COLO668 (cell line): ENCODE results near the gene DUSP10.
A peak's percentile ranks its signal among the peaks of the same experiment; 100 is the strongest.

Experiments used
- DNase-seq: peaks from one replicate; lab custom pipeline; 2025; ENCODE audit not compliant: unreplicated experiment; lab: John Stamatoyannopoulos, UW

DUSP10 gene

DNA sequence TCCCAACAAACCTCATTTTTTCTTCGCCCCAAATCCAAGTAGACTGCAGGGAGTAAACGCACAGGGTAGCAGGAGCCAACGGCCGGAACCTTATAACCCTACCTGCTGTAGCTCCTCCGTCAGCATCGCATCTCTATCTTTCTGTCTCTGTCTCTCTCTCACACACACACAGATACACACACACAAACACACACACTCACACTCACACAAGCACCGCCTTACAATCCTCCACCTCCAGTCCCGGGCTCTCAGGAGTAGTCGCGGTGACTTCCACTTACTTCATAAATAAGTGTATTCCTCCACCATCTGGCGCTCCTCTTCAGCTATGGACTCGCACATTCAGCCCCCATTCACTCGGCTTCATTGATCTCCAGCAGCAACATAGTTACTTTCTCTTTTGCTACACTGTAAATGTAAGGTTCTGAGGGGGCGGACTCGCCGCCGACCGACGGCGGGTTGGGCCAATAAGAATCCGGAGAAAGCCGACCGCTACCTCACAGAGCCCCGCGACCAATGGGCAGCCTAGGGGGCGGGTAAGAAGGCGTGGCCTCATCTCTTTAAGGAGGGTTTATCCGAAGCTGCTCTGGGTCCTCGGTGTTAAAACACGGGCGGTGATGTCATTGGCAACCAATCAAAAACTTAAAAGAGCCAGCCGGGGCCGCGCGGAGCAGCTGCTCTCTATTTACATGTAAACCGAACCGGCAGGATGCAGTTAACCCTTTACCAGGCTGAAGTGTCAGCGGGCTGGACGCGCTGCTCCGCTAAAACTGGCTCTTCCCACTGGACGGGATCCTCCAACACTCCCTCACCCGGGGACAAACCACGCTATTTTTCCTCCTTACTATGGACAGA, at the start of gene DUSP10:
Gene DUSP10, minus strand, starts transcription at position 387 of the 852 bp plus-strand sequence. CDS start 2,345 bp downstream, outside the sequence.
- DNase-seq = peak; percentile 99

DNA sequence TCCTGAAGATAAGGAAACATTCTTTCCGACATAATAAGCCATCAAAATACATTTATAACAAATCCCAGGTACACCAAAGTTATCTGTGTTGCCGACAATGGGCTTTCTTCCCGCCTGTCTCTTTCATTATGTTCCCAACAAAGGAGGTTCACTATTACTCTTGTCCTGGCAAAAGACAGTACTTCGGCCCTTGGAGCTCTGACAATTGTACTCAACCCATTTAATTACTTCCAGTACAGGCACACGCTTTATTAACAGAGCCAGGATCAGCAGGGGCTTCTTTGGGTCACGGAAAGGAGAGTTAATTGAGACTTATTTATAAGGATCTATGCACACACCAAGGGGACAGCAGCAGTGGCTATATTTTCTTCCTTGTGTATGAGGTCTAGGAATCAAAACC, 46.6 kb upstream of the DUSP10 start:
- no peak for DNase-seq

DNA sequence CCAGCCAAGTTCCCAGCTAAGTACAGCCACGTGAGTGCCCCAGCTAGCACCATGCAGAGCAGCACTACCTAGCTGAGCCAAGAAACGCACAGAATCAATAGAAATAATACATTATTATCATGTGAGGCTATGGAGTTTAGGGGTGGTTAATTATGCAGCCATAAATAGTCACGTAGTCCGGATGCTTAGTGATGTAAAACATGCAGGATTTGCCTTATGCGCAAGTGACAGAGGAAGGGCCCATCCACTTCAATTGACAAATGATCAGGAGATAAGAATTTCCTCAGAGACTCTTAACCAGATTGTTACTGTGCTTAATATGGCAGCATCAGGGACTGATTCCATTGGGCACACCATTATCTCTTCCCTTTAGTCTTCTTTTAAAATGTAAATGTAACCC, 44.8 kb upstream of the DUSP10 start:
- no peak for DNase-seq

DNA sequence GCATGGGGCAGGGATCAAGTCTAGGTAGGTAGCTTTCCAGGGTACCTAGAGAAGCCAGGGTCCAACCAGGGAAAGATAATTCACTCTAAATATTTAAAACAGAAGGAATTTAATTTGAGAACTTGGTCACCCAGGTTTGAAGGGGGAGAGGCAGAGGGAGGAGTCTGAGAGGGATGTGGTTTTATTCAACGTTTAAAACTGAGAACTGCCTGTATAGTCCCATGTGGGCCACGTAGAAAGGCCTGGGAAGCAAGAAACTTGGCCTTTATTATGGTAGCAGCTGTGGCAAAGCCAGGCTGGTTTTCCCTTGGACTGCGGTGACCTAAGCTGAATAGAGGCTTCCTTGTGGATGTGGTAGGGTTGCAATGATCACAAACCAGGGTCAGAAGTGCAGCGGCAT, 42.0 kb upstream of the DUSP10 start:
- DNase-seq = no peak

DNA sequence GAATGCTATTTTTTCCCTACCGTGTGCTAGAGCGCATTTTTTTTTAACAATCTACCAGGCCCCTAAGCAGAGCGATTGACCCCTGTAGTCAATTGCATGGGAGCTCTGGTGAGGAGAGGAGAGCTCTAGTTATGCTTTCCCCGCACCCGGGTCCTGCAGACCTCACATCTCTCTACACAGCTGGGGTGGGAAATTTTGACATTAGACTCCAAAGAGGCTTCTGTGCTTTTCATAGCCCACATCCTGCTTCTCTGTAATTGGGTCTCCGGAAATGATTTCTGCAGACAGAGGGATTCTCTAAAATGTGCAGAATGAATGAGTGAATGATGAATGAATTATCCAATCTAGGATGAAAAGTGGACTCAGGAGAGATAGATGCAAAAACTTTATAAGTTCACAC, 41.5 kb upstream of the DUSP10 start:
- DNase-seq = no peak

DNA sequence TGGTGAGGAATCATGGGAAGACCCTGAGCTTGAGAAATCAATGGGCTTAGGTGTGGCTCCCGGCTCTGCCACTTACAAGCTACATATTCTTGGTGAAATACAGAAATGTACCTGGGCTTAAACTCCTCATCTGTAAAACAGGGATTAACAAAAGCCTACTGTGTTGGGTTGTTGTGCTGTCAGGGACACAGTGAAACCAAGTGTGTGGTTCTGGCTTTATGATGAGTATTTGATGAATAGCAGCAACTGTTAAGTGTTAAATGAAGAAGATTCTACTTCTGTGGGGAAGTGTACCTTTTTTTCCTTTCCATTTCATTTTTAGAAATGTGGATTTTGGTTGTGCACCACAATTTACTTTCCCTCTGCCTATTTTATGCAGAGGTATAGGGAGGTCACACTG, 41.1 kb upstream of the DUSP10 start:
- DNase-seq = no peak

DNA sequence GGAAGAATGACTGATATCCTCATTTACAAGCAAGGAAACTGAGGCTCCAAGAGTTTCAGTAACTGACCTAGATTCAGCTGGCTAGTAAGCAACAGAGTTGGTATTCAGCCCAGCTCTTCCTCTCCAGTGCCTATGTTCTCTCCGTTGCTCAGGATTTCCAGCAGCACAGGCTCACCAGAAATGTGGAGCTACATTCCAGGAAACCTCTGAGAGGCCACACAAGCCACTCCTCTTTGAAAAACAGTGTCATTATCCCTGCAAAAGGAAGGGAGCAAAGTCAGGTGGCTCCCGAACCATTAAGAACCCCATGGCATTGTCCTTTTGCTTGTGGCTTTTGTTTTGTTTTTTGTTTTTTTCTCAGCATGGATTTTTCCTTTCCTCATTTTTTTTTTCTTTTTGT, 40.6 kb upstream of the DUSP10 start:
- no peak for DNase-seq

DNA sequence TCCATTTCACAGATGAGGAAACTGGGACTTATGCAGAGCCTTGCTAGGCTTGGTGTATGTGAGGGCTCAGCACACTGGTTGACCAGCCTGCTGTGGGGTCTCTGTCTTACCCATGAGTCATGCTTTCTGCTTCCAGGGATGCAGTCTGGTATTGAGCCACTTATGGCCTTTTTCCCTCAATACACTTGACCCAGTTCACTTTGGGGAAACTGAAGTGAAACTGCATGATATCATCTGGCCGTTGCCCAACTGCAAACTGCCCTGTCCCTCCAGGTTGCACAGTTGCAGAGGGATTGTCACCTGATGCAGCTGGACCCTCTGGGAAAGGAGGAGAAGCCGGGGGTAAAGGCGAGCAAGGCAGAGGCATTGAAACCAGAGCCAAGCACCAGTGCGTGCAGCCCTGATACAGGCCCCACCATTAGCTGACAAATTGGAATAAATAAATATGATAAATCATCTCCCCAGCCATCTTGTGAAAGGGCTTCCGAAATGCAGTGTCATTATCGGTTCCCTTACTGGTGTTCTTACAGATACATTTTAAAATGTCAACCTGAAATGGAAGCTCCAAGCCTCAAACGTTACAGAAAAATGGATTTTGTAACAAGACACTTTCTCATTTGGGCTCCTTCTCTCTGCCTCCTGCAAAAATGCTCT, 39.3 kb upstream of the DUSP10 start:
- DNase-seq = no peak

DNA sequence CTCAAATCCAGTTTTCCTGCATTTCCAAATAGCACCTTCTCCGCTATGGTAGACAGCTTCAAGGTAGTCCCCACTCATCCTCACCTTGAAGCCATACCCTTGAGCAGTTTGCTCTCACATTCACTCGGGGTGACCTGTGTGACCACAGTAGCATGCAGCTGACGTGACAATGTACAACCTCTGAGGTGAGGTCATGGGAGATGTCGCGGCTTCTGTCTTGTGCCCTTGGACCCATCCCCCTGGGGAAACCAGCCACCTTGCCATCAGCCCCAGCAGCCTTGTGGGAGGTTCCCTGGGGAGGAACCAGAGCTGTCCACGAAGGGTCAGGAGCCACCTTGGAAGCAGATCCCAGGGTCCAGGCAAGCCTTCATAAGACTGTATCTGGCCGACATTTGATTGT, 38.3 kb upstream of the DUSP10 start:
- DNase-seq = no peak

DNA sequence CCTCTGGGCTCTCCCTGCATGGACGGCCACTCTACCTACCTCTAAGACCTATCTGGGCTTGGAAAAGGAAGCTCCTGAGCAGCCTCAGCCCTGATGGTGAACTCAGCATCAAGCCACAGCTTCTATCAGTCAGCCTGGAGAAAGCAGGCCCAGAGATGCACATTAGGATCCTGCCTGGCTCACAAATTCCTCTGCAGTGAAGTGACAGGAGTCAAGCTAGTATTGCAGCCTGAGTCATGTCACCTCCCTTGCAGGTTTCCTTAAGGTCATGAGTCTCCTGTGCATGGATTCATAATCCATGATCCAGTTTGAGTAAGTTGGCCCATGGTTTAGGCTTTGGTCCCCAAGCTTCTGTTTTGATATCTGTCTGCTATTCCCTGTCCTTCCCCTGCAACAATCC, 37.9 kb upstream of the DUSP10 start:
- DNase-seq = no peak

DNA sequence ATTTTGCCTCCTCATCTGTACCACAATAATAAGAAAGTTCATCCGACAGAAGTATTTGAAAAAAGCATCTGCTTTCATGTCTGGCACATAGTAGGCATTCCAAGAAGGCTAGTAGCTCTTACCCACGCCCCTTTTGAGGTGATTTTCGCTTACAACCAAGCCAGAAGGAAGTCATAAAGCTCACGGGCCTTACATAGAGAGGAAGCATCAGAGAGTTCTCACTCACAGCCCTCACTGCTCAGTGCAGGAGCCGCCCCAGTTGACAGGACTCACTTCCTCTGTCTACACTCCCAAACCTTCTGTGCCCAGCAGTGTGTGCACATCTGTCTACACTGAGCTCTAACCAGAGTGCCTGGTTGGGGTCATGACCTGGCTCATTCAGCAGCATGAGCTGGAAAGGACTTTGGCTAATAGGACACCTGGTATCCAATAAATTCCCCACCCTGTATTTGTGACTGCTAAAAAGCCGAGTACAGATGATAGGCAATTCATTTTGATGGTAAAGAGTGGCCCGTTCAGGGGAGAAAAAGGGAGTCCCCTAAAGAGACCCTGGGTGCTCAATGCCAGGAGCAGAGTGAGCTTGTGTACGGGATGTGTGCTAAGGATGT, 36.8 kb upstream of the DUSP10 start:
- DNase-seq = no peak

DNA sequence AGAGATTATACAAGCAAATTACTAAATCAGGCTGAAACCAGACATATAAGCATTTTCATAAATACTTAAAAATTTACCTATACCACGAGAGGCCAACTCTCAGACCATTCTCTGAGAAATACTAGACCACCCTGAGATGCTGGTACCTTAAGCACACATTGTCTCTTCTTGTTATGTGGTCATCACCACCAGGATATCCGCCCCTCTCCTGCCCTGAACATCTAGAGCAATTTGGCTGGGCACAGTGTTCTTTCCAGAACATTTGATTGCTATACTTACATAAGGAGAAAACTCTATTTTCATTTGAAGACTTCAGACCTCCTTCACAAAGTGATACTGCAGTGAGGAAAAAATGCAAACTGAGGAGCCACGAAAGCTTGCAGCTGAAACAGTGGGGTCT, 36.2 kb upstream of the DUSP10 start:
- DNase-seq = no peak

DNA sequence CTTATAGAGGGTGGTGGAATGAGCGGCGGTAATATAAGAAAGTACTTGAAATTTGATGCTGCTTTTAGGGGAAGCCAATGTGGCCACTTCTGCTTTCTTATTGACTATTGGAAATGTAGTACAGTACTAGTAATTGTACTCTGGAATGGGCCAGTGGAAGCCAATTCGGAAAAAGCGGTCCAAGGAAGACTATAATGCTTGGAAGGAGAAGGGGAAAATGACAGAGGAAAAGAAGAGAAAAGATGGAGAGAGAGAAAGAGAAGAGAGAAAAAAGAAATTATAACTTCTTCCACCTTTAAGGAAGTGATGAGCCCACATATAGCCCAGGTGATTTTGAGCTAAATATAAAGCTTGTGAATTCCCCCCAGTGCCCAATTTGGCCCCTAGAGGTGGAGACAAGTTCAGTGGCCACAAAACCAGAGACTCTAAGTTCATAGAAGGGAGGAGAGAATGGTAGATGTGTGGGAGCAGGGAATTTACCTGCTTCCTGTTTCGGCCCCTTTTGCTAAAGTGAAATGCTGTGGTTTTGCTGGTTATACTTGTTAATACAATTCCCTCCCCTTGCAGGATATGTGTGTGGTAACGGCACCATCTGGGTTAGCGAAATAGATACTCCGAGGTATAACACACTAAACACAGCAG, 35.7 kb upstream of the DUSP10 start:
- no peak for DNase-seq

DNA sequence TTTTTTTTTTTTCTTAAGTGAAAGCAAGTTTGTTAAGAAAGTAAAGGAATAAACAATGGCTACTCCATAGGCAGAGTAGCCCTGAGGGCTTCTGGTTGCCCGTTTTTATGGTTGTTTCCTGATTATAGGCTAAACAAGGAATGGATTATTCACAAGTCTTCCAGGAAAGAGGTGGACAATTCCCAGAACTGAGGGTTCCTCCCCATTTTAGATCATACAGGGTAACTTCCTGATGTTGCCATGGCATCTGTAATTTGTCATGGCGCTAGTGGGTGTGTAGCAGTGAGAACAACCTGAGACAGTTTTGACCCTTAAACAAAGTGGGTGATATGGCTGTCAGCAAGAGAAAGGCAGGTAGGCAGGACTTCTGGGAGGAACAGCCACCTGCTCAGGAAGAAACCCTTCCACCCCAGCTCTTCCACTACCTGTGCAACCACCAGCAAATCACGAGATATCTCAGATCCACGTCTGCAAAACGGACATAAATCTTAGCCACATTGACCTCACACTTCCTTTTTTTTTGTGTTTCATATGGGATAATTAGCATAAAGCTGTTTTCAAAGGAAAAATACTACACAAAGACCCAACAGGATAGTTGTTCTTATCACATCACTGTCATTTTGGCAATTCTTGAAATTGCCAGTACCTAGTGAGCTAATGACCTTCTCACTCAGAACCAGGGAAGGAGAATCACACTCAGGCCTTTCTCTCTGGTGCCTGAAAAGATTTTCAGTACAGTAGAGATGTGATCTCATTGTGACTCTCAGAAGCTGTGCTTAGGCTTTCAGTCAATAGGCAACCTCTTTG, 34.8 kb upstream of the DUSP10 start:
- DNase-seq = no peak

DNA sequence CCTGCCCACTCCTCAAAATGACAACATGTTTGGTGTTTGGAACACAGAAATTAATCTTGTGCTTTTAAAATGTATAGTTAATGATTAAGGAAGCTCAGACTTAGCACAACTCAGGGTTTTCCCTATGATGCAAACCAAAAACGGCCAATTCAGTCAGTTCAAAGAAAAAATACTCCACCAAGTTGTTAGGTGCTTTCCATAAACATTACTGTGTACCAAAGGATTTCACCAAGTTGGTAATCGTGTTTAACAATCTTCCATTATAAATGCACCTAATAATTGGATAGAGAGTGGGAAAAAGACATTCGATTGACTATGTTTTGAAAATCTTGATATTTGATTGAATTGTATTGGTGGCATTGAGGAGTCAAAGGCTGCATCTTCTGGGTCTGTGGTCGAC, 33.3 kb upstream of the DUSP10 start:
- no peak for DNase-seq

DNA sequence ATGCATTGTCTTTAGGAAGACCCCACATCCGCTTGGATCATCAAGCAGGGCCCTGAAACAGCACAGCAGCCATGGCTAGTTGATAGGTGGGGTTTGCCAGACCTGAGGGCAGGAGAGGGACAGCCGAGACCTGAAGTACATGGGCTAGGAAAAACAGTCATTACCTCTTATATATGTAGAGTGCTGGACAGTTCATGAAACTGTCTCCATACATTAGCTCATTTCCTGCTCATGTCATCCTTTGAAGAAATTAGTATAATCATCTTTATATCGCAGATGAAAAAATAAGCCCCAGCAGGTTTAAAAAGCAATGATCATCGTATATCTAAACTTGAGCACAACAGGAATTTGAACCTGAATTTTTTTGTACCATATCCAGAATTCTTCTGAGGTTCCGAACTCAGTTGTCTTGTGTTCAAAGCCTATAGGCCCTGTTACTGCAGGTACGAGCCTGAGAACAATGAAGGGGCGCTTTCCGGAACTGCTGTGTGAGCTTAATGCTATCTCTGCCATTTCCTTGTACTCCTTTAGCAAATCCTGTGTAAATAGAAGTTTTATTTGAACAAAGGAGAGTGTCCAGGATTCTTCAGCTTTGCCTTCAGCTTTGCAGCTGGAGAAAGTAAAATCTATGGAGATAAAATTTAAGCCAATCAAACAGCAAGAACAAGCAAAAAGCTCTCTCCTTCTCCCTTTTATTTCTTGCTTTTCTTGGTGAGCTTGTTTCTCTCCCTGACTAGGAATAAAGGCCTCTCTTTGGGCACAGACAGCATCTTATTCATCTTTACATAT, 32.4 kb upstream of the DUSP10 start:
- DNase-seq = no peak

DNA sequence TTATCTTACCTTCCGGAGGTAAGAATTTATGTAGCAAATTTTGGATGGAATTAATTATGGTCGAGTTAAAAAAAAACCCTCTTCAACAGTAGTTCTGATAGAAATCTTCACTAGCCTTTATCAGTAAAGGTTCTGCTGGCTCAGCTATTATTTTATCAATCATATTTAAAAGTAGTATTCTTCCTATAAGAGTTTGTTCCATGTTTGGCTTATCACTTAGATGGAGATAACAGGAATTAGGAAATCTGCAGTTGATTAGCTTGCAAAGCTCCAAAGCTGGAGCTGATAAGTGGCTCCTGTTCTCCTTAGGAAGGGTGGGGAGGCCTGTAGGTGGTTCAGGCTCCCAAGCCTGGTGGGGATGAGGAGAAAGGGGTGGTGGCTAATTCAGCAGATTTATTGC, 31.5 kb upstream of the DUSP10 start:
- DNase-seq = no peak

DNA sequence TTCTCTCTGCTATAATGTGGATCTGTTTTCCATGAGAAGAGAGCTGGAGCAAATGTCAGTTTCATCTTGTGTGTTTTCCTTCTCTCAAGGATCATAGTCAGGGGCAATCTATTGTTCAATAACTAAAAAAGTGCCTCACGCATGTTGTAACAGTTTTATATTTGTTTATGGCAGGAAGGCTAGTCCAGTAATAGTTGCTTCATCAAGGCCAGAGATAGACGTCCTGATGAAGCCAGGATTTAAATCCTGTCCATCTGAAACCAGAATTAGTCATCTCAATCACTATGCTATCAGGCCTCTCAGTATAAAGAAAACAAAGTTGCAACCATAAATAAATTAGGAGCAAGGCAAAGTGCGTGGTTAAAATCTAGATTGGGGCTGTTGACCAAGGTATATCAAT, 30.2 kb upstream of the DUSP10 start:
- no peak for DNase-seq

DNA sequence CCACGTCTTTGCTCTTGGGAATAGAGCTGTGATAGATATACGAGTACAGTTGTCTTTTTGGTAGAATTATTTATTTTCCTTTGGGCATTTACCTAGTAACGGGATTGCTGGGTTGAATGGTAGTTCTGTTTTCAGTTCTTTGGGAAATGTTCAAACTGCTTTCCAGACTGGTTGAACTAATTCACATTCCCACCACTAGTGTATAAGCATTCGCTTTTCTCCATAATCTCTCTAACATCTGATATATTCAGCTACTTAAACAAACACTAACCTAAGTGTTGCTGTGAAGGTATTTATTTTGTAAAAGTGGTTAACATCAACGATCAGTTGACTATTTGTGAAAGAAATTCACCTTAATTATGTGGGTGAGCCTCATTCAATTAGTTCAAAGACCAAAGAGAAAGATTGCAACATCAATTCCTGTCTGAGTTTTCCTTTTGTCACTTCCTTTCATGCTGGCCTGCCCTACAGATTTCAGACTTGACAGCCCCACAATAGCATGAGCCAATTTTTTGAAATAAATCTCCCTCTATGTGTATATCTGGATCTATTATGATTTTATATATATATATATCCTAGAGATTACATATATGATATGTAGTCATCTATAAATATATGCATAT, 26.7 kb upstream of the DUSP10 start:
- DNase-seq = no peak

DNA sequence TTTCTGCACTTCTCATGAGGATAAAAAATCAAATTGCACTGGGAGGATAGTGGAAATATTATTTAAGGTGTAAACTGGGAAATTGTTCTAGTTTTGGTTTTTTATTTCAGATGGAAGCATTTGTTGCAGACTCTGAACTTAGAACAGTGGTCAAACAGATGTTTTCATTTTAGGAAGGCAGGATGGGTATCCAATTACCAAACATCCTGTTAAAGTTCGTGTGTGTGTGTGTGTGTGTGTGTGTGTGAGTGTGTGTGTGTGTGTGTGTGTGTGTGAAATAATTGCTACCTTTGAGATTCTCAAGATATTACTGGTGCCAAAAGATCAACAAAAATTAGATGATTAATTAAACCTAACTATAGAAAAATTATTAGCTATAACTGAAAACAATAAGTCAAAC, 24.3 kb upstream of the DUSP10 start:
- DNase-seq = no peak
